Mesenchymal stem cell (in vitro differentiated cells and primary cell): ENCODE results near the gene RAB20.

ENCODE experiments used
- DNase-seq: peaks from one replicate; pipeline ENCODE4 v3.0.0-alpha.2; 2013
- H2AFZ ChIP-seq: one replicate; pipeline ENCODE4 v1.6.1; 2013; ENCODE audit warnings: low read depth, mild to moderate bottlenecking, control low read depth, inconsistent platforms, low read length, moderate library complexity
- H2AK5ac ChIP-seq: 2 replicates; pipeline ENCODE4 v1.6.1; 2013; ENCODE audit warnings: low read length, moderate library complexity, mild to moderate bottlenecking, inconsistent platforms; ENCODE audit not compliant: severe bottlenecking
- H2BK120ac ChIP-seq: one replicate; pipeline ENCODE4 v1.6.1; 2013; ENCODE audit warnings: low read depth, mild to moderate bottlenecking, inconsistent platforms, low read length, moderate library complexity
- H2BK12ac ChIP-seq, 2 experiments: one replicate each; pipeline ENCODE4 v1.6.1; 2013; ENCODE audit warnings: inconsistent platforms in 2 of 2, low read length in 2 of 2, mild to moderate bottlenecking in 2 of 2, moderate library complexity in 2 of 2, control low read depth in 1 of 2
- H2BK15ac ChIP-seq: one replicate; pipeline ENCODE4 v1.6.1; 2013; ENCODE audit warnings: mild to moderate bottlenecking, low read depth, inconsistent platforms; ENCODE audit not compliant: poor library complexity, severe bottlenecking
- H2BK5ac ChIP-seq: 2 replicates; pipeline ENCODE4 v1.6.1; 2013; ENCODE audit warnings: low read depth, mild to moderate bottlenecking, low read length, control low read depth, inconsistent platforms; ENCODE audit not compliant: poor library complexity, severe bottlenecking
- H3K14ac ChIP-seq, 2 experiments: one replicate each; pipeline ENCODE4 v1.6.1; 2013; ENCODE audit warnings: inconsistent platforms in 2 of 2, low read length in 2 of 2, control low read depth in 1 of 2, mild to moderate bottlenecking in 1 of 2, moderate library complexity in 1 of 2
- H3K18ac ChIP-seq, 2 experiments: one replicate each; pipeline ENCODE4 v1.6.1; 2013; ENCODE audit warnings: inconsistent platforms in 2 of 2, low read length in 2 of 2, control low read depth in 1 of 2, low read depth in 1 of 2, mild to moderate bottlenecking in 1 of 2
- H3K23ac ChIP-seq, 2 experiments: one replicate each; pipeline ENCODE4 v1.6.1; 2013; ENCODE audit warnings: inconsistent platforms in 2 of 2, low read length in 2 of 2, mild to moderate bottlenecking in 2 of 2, moderate library complexity in 2 of 2, control low read depth in 1 of 2
- H3K27ac ChIP-seq: 2 replicates; pipeline ENCODE4 v1.5.1; 2013; ENCODE audit warnings: mild to moderate bottlenecking, moderate library complexity, low read length, control low read depth, inconsistent platforms; ENCODE audit not compliant: poor library complexity, severe bottlenecking
- H3K27me3 ChIP-seq, 2 experiments: 2 replicates each; pipeline versions ENCODE4 v1.6.1 to v1.7.0; 2013; ENCODE audit warnings: low read length in 2 of 2, mild to moderate bottlenecking in 2 of 2, moderate library complexity in 2 of 2, control low read depth in 1 of 2, inconsistent platforms in 1 of 2; ENCODE audit not compliant: control insufficient read depth in 1 of 2, insufficient read depth in 1 of 2
- H3K36me3 ChIP-seq, 2 experiments: 2 replicates each; pipeline versions ENCODE4 v1.6.1 to v1.7.0; 2013; ENCODE audit warnings: low read length in 2 of 2, control low read depth in 1 of 2, inconsistent platforms in 1 of 2, low read depth in 1 of 2, mild to moderate bottlenecking in 1 of 2; ENCODE audit not compliant: insufficient read depth in 2 of 2, control insufficient read depth in 1 of 2
- H3K4ac ChIP-seq, 2 experiments: one replicate each; pipeline ENCODE4 v1.6.1; 2013; ENCODE audit warnings: inconsistent platforms in 2 of 2, low read length in 2 of 2, mild to moderate bottlenecking in 2 of 2, moderate library complexity in 2 of 2, control low read depth in 1 of 2, low read depth in 1 of 2
- H3K4me1 ChIP-seq: 2 replicates; pipeline ENCODE4 v1.6.1; 2013; ENCODE audit warnings: low read depth, low read length, control low read depth; ENCODE audit not compliant: control insufficient read depth, insufficient read depth
- H3K4me2 ChIP-seq: 2 replicates; pipeline ENCODE4 v1.6.1; 2013; ENCODE audit warnings: low read length, mild to moderate bottlenecking, inconsistent platforms; ENCODE audit not compliant: poor library complexity, severe bottlenecking
- H3K4me3 ChIP-seq, 2 experiments: 2 replicates each; pipeline versions ENCODE4 v1.5.1 to v1.7.0; 2013; ENCODE audit warnings: low read length in 2 of 2, mild to moderate bottlenecking in 2 of 2, control low read depth in 1 of 2, low read depth in 1 of 2; ENCODE audit not compliant: insufficient read depth in 1 of 2
- H3K79me1 ChIP-seq: replicated peaks from 2 replicates; pipeline ENCODE4 v1.6.1; 2013; ENCODE audit warnings: mild to moderate bottlenecking, control low read depth, low read length, inconsistent platforms; ENCODE audit not compliant: poor library complexity, severe bottlenecking
- H3K9ac ChIP-seq: 2 replicates; pipeline ENCODE4 v1.7.0; 2013; ENCODE audit warnings: mild to moderate bottlenecking, low read length, moderate library complexity
- H3K9me3 ChIP-seq: 2 replicates; pipeline ENCODE4 v1.7.0; 2013; ENCODE audit warnings: mild to moderate bottlenecking, low read length; ENCODE audit not compliant: control insufficient read depth
- H4K8ac ChIP-seq: one replicate; pipeline ENCODE4 v1.6.1; 2013; ENCODE audit warnings: inconsistent platforms, mild to moderate bottlenecking, low read length, moderate library complexity
- H4K91ac ChIP-seq: one replicate; pipeline ENCODE4 v1.6.1; 2013; ENCODE audit warnings: mild to moderate bottlenecking, low read length, inconsistent platforms
- WGBS: methylation state at CpG from one replicate; pipeline ENCODE4 v1.1.7; 2013; ENCODE audit warnings: mixed read lengths; 5-methylcytosine and 5-hydroxymethylcytosine counted together

RAB20 gene

DNA sequence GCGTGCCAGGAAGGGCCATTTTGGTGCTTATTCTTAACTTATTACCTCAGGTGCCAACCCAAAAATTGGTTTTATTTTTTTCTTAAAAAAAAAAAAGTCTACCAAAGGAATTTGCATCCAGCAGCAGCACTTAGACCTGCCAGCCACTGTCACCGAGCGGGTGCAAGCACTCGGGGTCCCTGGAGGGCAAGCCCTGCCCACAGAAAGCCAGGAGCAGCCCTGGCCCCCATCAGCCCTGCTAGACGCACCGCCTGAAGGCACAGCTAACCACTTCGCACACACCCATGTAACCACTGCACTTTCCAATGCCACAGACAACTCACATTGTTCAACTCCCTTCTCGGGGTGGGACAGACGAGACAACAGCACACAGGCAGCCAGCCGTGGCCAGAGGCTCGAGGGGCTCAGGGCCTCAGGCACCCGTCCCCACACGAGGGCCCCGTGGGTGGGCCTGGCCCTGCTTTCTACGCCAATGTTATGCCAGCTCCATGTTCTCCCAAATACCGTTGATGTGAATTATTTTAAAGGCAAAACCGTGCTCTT, 49.3 kb downstream of the RAB20 start:
- WGBS = 96% methylated on average over 17 of the region's 17 CpGs
- H3K27me3 ChIP-seq = no peaks in the 10 kb centered on the region
- no peak overlapping the region for H2BK120ac ChIP-seq

DNA sequence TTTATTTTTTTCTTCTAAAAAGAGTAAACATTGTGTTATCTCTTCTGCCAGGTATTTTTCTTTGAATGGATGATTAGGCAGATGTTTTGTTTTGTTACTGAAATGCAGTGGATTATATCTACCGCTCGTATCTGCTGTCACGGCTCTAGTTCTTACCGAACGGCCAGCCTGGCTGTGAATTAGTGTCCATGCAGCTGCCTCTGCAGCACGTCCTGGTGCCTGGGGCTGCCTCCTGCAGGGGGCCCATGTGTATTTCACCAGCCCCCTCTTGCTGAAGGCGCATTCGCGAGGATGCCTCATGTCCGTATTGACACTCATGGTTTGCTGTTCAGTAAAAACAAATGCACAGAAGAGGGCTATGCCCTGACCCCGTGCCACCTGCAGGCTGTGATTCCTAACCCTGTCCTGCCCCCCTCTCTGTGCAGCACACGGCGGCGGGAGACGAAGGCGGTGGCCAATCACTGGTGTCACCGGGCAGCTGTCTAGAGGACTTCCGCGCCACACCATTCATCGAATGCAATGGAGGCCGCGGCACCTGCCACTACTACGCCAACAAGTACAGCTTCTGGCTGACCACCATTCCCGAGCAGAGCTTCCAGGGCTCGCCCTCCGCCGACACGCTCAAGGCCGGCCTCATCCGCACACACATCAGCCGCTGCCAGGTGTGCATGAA, 49.9 kb downstream of the RAB20 start:
- H3K18ac ChIP-seq = no peak overlapping the region
- H2BK5ac ChIP-seq = no peak overlapping the region
- no peaks in the 10 kb centered on the region for H3K27me3 ChIP-seq
- H3K4me1 ChIP-seq = peaks cover 26% of the 10 kb centered on the region
- H3K79me1 ChIP-seq = no peaks in the 10 kb centered on the region
- H3K9ac ChIP-seq = no peak overlapping the region
- H3K36me3 ChIP-seq = peaks cover 48 to 75% of the 10 kb centered on the region in 2 experiments
- H2BK120ac ChIP-seq = no peak overlapping the region
- H3K14ac ChIP-seq = no peak overlapping the region
- H3K4ac ChIP-seq = no peak overlapping the region
- H2BK15ac ChIP-seq = no peak overlapping the region
- H4K91ac ChIP-seq = no peak overlapping the region
- no peak for DNase-seq
- H3K9me3 ChIP-seq = no peaks in the 10 kb centered on the region
- 98% methylated on average over 31 of the region's 31 CpGs for WGBS
- no peak overlapping the region for H2AFZ ChIP-seq
- H4K8ac ChIP-seq = no peak overlapping the region
- no peak overlapping the region for H2BK12ac ChIP-seq
- H3K23ac ChIP-seq = no peak overlapping the region
- no peak overlapping the region for H2AK5ac ChIP-seq
- no peak overlapping the region for H3K4me3 ChIP-seq
- no peak overlapping the region for H3K27ac ChIP-seq
- H3K4me2 ChIP-seq = no peak overlapping the region

More for the DNA sequence above, 49.3 kb downstream of the RAB20 start:
- no peak overlapping the region for H2AK5ac ChIP-seq
- H3K4me3 ChIP-seq = no peak overlapping the region
- peaks cover 20% of the 10 kb centered on the region for H3K4me1 ChIP-seq
- H2BK5ac ChIP-seq = no peak overlapping the region
- no peaks in the 10 kb centered on the region for H3K9me3 ChIP-seq
- no peak overlapping the region for H3K4me2 ChIP-seq
- DNase-seq = no peak
- H3K27ac ChIP-seq = no peak overlapping the region
- peaks cover 44 to 70% of the 10 kb centered on the region in 2 experiments for H3K36me3 ChIP-seq
- peak overlapping the region; percentile 73 for H4K8ac ChIP-seq
- H3K18ac ChIP-seq = no peak overlapping the region
- H2BK12ac ChIP-seq = no peak overlapping the region
- H3K79me1 ChIP-seq = no peaks in the 10 kb centered on the region
- H3K14ac ChIP-seq = no peak overlapping the region
- H3K23ac ChIP-seq = no peak overlapping the region
- no peak overlapping the region for H3K4ac ChIP-seq
- H3K9ac ChIP-seq = no peak overlapping the region
- H2AFZ ChIP-seq = no peak overlapping the region
- no peak overlapping the region for H2BK15ac ChIP-seq
- no peak overlapping the region for H4K91ac ChIP-seq

DNA sequence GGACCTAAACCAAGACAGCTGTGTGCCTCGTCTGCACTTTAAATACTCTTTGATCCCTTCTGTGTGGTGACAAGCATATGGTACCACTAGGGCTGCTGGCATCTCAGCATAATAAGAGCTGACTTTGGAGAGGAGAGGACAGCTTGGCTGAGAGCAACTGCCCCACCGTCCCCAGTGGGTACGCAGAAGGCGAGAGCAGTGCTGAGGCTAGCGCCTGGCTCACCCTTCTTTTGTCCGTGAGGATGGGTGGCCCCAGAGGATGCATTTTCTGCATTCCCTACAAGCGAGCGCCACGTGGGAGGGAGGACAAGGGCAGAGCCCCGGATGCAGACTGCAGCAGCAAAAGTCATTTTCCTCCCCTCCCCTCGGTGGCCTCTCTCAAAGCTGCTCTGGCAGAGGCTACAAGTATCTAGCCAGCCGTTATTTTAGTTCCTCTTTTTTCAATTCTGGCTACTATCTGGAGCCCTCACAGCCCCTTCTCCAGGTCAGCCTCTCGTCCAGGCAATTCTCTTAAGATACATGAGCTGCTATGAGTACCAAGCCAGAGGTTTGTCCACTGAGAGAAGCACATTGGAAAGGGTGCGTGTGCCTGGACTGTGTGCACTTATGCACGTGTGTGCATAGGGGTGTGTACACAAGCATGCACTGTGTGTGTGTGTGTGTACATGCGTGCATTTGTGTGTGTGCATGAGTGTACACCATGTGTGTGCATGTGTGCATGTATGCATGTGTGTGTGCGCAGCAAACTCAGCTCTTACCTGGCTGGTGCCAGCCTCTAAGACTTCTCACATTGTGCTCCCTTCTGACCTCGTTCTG, 51.3 kb downstream of the RAB20 start:
- no peak overlapping the region for H2BK15ac ChIP-seq
- no peak overlapping the region for H2BK120ac ChIP-seq
- peaks cover 56 to 84% of the 10 kb centered on the region in 2 experiments for H3K36me3 ChIP-seq
- peak overlapping the region in 1 of 2 experiments; percentile 52 for H3K4ac ChIP-seq
- no peak overlapping the region for H3K23ac ChIP-seq
- no peak for DNase-seq
- no peak overlapping the region for H2BK5ac ChIP-seq
- H2AK5ac ChIP-seq = no peak overlapping the region
- H2BK12ac ChIP-seq = peak overlapping the region in 1 of 2 experiments; percentile 22
- peak overlapping the region; percentile 66 for H4K8ac ChIP-seq
- no peaks in the 10 kb centered on the region for H3K9me3 ChIP-seq
- H3K4me1 ChIP-seq = peaks cover 30% of the 10 kb centered on the region
- H2AFZ ChIP-seq = no peak overlapping the region
- H3K9ac ChIP-seq = no peak overlapping the region
- no peak overlapping the region for H3K4me2 ChIP-seq
- H3K4me3 ChIP-seq = no peak overlapping the region
- H3K79me1 ChIP-seq = no peaks in the 10 kb centered on the region
- WGBS = 75% methylated on average over 18 of the region's 18 CpGs
- H4K91ac ChIP-seq = peak overlapping the region; percentile 78
- H3K14ac ChIP-seq = peak overlapping the region in 1 of 2 experiments; percentile 53
- H3K27me3 ChIP-seq = no peaks in the 10 kb centered on the region
- no peak overlapping the region for H3K27ac ChIP-seq
- peak overlapping the region in 1 of 2 experiments; percentile 66 for H3K18ac ChIP-seq

DNA sequence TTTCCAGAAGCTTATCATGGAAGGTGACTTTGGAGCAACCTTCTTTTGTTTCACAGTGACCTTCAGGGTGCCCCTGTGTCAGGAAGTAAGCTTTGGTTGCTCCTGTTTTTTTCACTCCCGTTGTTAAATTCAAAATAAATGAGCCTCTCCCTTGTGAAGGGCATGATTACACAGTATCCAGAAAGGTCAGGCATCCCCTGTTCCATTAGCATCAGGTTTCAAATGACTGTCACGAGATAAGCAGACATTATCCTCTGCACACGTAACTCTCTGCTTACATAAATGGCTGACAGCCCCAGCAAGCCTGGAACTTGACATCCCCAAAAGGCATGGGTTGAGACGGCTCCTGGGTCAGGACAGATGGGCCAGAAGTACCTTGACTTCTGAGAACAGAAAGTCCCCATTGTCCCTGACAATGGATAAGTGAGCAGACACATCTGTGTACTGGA, 52.0 kb downstream of the RAB20 start:
- Histone ChIP-seq H3K4me1 (peaks cover 30% of the 10 kb centered on the region), H3K4ac (peak overlapping the region in 1 of 2 experiments; percentile 52), H3K18ac (peak overlapping the region in 1 of 2 experiments; percentile 3), H3K4me2 (no peak overlapping the region), H3K27me3 (no peaks in the 10 kb centered on the region), H3K23ac (no peak overlapping the region), H3K9me3 (no peaks in the 10 kb centered on the region), H2AK5ac (no peak overlapping the region), H2BK5ac (no peak overlapping the region), H2BK12ac (peak overlapping the region in 1 of 2 experiments; percentile 22), H3K36me3 (peaks cover 53 to 80% of the 10 kb centered on the region in 2 experiments), H2BK120ac (no peak overlapping the region), H3K79me1 (no peaks in the 10 kb centered on the region), H2AFZ (no peak overlapping the region), H2BK15ac (no peak overlapping the region), H3K4me3 (no peak overlapping the region), H4K91ac (no peak overlapping the region), H4K8ac (peak overlapping the region; percentile 66), H3K9ac (no peak overlapping the region), H3K27ac (no peak overlapping the region), H3K14ac (no peak overlapping the region)
- 74% methylated on average over 4 of the region's 4 CpGs for WGBS
- DNase-seq = peak; percentile 48
